ENCODE data around the gene C10orf143. TPM values are rescaled to one million over a fixed set of nuclear protein-coding genes. Genes with fewer than 3 reads are reported as not detected.

Gene C10orf143
- total RNA-seq, 2 experiments from 2014 or later, result 5.5 to 5.8 TPM

- no peaks in the 10 kb centered on the region for H3K36me3 Mint-ChIP-seq (ENCODE audit: low read depth)
- peaks cover 18% of the 10 kb centered on the region for H3K4me1 Mint-ChIP-seq
- peaks cover 3% of the 10 kb centered on the region for H3K27me3 Mint-ChIP-seq
- ChIA-PET CTCF (interaction anchor here (0.6 kb wide), 1 partner anchor 43 kb away, joined by 3 read pairs; no protein-coding TSS in a partner anchor), POLR2A (interaction anchor here (0.6 kb wide), 1 partner anchor 9 kb away, joined by 3 read pairs; no protein-coding TSS in a partner anchor)
- no peaks in the 10 kb centered on the region for H3K9me3 Mint-ChIP-seq
- H3K4me3 Mint-ChIP-seq, result no peak overlapping the region
- no peak overlapping the region for H3K27ac Mint-ChIP-seq
- no peak for DNase-seq
These were observed 87.9 kb downstream of the C10orf143 start for GRCh38 chr10:130022511-130023299.

- Mint-ChIP-seq H3K27ac (no peak overlapping the region), H3K4me3 (no peak overlapping the region), H3K4me1 (peaks cover 18% of the 10 kb centered on the region), H3K36me3 (ENCODE audit: low read depth) (no peaks in the 10 kb centered on the region), H3K9me3 (no peaks in the 10 kb centered on the region), H3K27me3 (peaks cover 3% of the 10 kb centered on the region)
- ChIA-PET POLR2A (no interaction called here), CTCF (interaction anchor here (0.6 to 1.3 kb wide), 2 partner anchors 44 to 88 kb away, joined by 3 to 5 read pairs; partner anchors contain the start of gene C10orf143)
- no peak for DNase-seq
These were observed 88.5 kb downstream of the C10orf143 start for GRCh38 chr10:130022086-130022485.

- ChIA-PET POLR2A (no interaction called here), CTCF (interaction anchor here (1.3 kb wide), 1 partner anchor 89 kb away, joined by 5 read pairs; the partner anchor contains the start of gene C10orf143)
- Mint-ChIP-seq H3K27ac (no peak overlapping the region), H3K4me3 (no peak overlapping the region), H3K27me3 (peaks cover 3% of the 10 kb centered on the region), H3K9me3 (no peaks in the 10 kb centered on the region), H3K36me3 (ENCODE audit: low read depth) (no peaks in the 10 kb centered on the region), H3K4me1 (peaks cover 18% of the 10 kb centered on the region)
- DNase-seq, result no peak
These were observed 89.2 kb downstream of the C10orf143 start for GRCh38 chr10:130021383-130021950.

- Mint-ChIP-seq H3K27me3 (peaks cover 3% of the 10 kb centered on the region), H3K36me3 (ENCODE audit: low read depth) (no peaks in the 10 kb centered on the region), H3K4me3 (no peak overlapping the region), H3K4me1 (peaks cover 18% of the 10 kb centered on the region), H3K27ac (peak overlapping the region; percentile 33), H3K9me3 (no peaks in the 10 kb centered on the region)
- ChIA-PET POLR2A (no interaction called here), CTCF (interaction anchor here (1.3 kb wide), 1 partner anchor 89 kb away, joined by 5 read pairs; the partner anchor contains the start of gene C10orf143)
- DNase-seq, result no peak
These were observed 89.8 kb downstream of the C10orf143 start for GRCh38 chr10:130020651-130021382.

- POLR2A ChIA-PET, result no interaction called here
- no peak for DNase-seq
- H3K27me3 Mint-ChIP-seq, result peaks cover 3% of the 10 kb centered on the region
These were observed 91.9 kb downstream of the C10orf143 start for GRCh38 chr10:130018730-130019185.

GRCh38 chr10:130018265-130018664 is 92.4 kb downstream of the C10orf143 start:
- peaks cover 18% of the 10 kb centered on the region for H3K4me1 Mint-ChIP-seq
- H3K36me3 Mint-ChIP-seq (ENCODE audit: low read depth), result no peaks in the 10 kb centered on the region
- POLR2A ChIA-PET, result no interaction called here
- peak; percentile 28 for DNase-seq
- H3K4me3 Mint-ChIP-seq, result no peak overlapping the region
- CTCF ChIA-PET, result no interaction called here
- H3K27me3 Mint-ChIP-seq, result peaks cover 3% of the 10 kb centered on the region
- no peak overlapping the region for H3K27ac Mint-ChIP-seq
- H3K9me3 Mint-ChIP-seq, result no peaks in the 10 kb centered on the region

More at GRCh38 chr10:130018730-130019185, 91.9 kb downstream of the C10orf143 start:
- Mint-ChIP-seq H3K4me3 (no peak overlapping the region), H3K36me3 (ENCODE audit: low read depth) (no peaks in the 10 kb centered on the region), H3K4me1 (peaks cover 18% of the 10 kb centered on the region), H3K27ac (no peak overlapping the region), H3K9me3 (no peaks in the 10 kb centered on the region)
- CTCF ChIA-PET, result no interaction called here

GRCh38 chr10:130017631-130018022 is 93.0 kb downstream of the C10orf143 start:
- ChIA-PET CTCF (no interaction called here), POLR2A (no interaction called here)
- DNase-seq, result no peak
- Mint-ChIP-seq H3K27me3 (peaks cover 3% of the 10 kb centered on the region), H3K4me3 (no peak overlapping the region), H3K4me1 (peaks cover 18% of the 10 kb centered on the region), H3K36me3 (ENCODE audit: low read depth) (no peaks in the 10 kb centered on the region), H3K27ac (no peak overlapping the region), H3K9me3 (no peaks in the 10 kb centered on the region)

- ChIA-PET POLR2A (no interaction called here), CTCF (no interaction called here)
- Mint-ChIP-seq H3K36me3 (ENCODE audit: low read depth) (no peaks in the 10 kb centered on the region), H3K4me1 (peaks cover 18% of the 10 kb centered on the region), H3K27ac (no peak overlapping the region), H3K4me3 (no peak overlapping the region), H3K9me3 (no peaks in the 10 kb centered on the region), H3K27me3 (peaks cover 3% of the 10 kb centered on the region)
- no peak for DNase-seq
These were observed 93.5 kb downstream of the C10orf143 start for GRCh38 chr10:130016993-130017630.

GRCh38 chr10:130016095-130016494 is 94.5 kb downstream of the C10orf143 start:
- no peak overlapping the region for H3K27ac Mint-ChIP-seq
- POLR2A ChIA-PET, result no interaction called here
- H3K4me3 Mint-ChIP-seq, result no peak overlapping the region
- no peak for DNase-seq
- H3K27me3 Mint-ChIP-seq, result peaks cover 3% of the 10 kb centered on the region
- CTCF ChIA-PET, result no interaction called here
- H3K36me3 Mint-ChIP-seq (ENCODE audit: low read depth), result no peaks in the 10 kb centered on the region
- no peaks in the 10 kb centered on the region for H3K9me3 Mint-ChIP-seq
- peaks cover 9% of the 10 kb centered on the region for H3K4me1 Mint-ChIP-seq

GRCh38 chr10:130015075-130015695 is 95.4 kb downstream of the C10orf143 start:
- Mint-ChIP-seq H3K27me3 (no peaks in the 10 kb centered on the region), H3K36me3 (ENCODE audit: low read depth) (no peaks in the 10 kb centered on the region), H3K4me3 (no peak overlapping the region), H3K4me1 (peaks cover 7% of the 10 kb centered on the region), H3K27ac (no peak overlapping the region), H3K9me3 (no peaks in the 10 kb centered on the region)
- DNase-seq, result no peak
- ChIA-PET POLR2A (no interaction called here), CTCF (no interaction called here)

- DNase-seq, result no peak
- Mint-ChIP-seq H3K27me3 (no peaks in the 10 kb centered on the region), H3K4me3 (no peak overlapping the region), H3K4me1 (peaks cover 7% of the 10 kb centered on the region), H3K9me3 (no peaks in the 10 kb centered on the region), H3K27ac (no peak overlapping the region), H3K36me3 (ENCODE audit: low read depth) (no peaks in the 10 kb centered on the region)
- ChIA-PET CTCF (no interaction called here), POLR2A (no interaction called here)
These were observed 96.2 kb downstream of the C10orf143 start for GRCh38 chr10:130014263-130015074.

Measured in activated CD4-positive, alpha-beta T cell treated with anti-CD3 and anti-CD28 coated beads, Interleukin-2, amount 10 ng/mL, durations not matched to agents 7 days and 5 days (primary cell).